ENCODE data around the gene BRD3OS.

The BRD3OS gene

GRCh38 chr9:134007150-134007549 lies 18.1 kb upstream of the BRD3OS start:
- DNase-seq, result no peak

GRCh38 chr9:134007571-134007970 lies 17.7 kb upstream of the BRD3OS start:
- DNase-seq, result no peak

DNA sequence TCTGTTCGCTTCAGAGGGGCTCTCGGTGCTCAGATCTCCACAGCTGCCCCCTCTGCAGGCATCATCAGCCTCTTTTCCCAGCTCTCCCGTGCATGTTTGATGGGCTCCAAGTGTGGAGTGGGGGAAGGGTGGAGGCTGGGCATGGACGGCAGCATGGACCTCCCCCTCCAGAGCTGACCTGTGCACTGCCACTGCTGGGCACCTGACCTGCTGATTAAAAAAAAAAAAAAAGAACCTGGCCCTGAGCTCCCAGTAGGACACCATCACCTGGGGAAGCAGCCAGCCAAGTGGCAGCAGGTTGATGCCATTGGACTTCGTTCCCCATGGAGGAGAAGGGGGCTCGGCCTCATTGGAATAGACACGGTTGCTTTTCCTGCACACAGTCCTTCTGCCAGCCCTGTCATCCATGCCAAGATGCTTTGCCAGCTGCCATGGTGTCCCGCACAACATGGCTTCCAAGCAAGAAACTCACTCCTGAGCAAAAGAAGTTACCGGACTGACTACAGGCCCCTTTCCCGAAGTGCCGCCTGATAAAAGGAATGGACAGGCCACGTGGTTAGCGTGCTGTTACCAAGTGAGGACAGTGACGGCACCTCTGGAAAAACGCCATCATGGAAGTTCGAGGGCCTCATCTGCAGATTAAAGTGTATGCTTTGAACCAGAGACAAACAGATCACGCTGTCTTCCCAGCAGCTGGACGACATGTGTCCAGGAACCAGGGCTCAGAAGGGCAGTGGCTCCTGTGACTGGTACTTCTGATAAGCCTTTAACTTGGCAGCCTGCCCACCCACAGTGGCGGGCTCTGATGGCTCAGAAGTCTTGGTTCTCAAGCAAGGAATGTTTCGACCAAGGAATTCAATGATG lies 14.7 kb upstream of the BRD3OS start:
- DNase-seq, result no peak

DNA sequence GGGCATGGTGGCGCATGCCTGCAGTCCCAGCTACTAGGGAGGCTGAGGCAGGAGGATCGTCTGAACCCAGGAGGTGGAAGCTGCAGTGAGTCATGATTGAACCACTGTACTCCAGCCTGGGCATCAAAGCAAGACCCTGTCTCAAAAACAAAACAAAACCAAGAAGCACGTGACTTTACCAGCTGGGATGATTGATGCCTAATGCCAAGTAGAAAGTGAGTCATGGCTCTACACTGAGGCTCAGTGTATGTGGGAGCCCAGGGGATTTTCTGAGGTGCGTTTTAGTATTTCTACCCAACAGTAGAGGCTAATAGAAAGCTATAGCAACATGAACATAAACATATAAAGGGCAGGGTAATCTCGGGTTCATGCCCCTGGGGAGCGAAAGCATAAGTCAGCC lies 13.9 kb upstream of the BRD3OS start:
- DNase-seq, result no peak

- no peak for DNase-seq
These were observed 10.3 kb upstream of the BRD3OS start for GRCh38 chr9:134014946-134015345.

GRCh38 chr9:134024214-134024792 lies 978 bp upstream of the BRD3OS start:
- no peak for DNase-seq

GRCh38 chr9:134025606-134026541 lies 593 bp downstream of the BRD3OS start:
- DNase-seq, result peak; percentile 70 to 73

DNA sequence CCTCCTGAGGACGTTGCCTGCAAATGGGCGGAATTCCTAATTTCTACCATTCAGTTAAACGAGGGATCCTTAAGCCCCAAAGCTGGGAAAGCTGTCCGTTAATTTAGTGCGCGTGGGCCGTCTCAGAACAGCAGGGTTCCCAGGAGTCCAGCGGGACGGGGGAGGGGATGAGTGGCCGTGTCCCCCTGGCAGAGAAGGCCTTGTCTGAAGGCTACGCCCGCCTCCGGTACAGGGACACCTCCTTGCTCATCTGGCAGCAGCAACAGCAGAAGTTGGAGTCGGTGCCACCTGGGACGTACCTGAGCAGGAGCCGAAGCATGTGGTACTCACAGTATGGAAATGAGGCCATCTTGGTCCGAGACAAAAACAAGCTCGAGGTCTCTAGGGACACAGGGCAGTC lies 1.3 kb downstream of the BRD3OS start:
- DNase-seq, result no peak

DNA sequence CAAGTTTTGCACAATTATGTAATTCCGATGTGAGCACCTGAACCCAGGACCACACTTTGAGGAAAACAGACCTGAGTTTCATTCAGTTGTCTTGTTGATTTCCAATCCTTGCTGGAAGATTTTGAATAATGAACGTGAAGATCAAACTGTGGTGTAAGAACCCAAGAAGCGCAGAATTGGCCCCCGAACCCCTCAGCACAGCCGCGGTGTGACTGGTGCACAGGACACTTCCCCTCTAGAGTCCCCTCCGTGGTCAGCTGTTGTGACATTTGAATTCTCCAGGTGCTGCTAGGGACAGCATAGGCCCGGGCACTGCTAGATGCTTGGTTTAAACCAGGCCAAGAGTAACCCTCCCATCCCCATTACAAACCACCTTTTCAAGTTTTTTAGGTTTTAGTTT lies 1.7 kb downstream of the BRD3OS start:
- DNase-seq, result no peak

- DNase-seq, result no peak
These were observed 2.3 kb downstream of the BRD3OS start for GRCh38 chr9:134027561-134027960.

GRCh38 chr9:134028076-134028475 lies 2.8 kb downstream of the BRD3OS start:
- DNase-seq, result no peak

DNA sequence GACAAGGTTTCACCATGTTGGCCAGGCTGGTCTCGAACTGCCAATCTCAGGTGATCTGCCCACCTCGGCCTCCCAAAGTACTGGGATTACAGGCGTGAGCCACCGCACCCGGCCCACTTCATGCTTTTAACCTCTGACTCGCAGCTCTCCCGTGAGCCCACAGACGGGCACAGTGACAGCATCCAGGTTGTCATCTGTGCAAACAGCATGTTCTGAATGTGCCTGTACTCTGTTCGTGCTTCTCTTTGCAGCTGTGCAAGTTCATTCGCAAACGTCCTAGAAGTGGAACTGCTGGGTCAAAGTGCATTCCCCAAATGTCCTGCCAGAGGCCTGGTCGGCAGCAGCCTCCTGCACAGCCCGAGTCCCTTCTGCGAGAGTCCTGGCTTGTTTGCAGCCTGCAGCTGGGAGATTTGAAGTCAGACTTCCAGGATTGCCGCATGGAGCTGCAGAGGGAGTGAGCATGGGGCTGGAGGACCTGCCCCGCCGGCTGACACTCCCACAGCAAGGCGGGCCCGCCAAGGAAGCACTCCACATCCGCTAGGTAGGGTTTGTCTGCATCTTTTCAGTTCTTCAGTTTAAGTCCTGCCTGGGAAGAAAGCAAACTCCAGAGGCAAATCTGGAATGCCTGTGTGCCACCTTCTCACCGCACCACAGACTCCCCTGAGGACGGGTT lies 3.4 kb downstream of the BRD3OS start:
- DNase-seq, result no peak

- DNase-seq, result no peak
These were observed 4.3 kb downstream of the BRD3OS start for GRCh38 chr9:134029248-134030226.

- DNase-seq, result no peak
These were observed 5.7 kb downstream of the BRD3OS start for GRCh38 chr9:134030821-134031470.

DNA sequence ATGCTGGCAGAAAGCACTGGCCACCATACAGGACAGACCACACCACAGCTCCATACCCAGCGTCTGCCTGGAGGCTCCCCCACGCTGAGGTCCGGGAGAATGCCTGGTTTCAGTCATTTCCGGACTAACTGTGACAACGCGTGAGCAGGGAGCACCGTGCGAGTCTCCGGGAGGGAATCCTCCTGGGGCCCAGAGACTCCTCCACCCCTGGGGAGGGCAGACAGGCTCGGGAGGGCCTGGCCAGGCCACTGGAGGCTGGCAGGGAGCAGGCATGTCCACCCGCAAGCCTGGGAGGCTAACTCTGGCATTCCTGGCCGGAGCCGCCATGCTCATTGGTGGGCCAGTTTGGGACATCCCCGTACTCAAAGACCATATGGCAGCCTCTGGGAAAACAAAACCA lies 6.5 kb downstream of the BRD3OS start:
- DNase-seq, result no peak

DNA sequence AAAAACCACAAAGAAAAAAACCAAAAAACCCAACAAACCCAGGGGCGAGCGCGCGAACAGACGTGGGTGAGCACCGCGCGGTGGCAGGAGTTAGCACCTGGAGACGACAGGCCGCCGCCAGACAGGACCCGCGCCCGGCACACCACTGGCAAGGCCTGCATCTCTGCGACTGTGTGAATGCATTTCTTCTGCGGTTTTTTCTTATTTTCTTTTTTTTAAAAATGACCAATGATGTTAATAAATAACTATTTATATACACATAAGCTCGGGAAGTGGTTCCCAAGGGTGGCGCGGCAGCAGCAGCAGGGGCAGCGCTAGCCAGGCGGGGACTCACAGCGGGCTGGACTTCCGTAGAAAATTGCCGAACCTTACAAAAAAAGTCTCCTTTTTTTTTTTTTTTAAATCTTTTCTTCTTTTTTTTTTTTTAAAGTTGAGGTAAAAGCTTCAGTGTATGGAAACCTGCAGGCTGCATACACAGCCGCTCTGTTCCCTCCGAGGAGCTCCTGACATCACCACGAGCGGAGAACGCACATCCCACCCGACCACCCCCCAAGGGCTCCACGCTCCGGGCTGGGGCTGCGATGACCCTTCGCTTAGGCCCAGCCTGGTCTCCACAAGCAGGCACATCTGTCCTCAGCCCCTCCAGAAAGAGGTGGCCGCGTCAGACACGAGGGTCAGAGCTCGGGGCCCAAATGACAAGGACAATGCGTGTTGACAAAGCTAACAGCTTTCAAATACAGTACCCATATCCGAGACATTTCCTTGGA lies 7.4 kb downstream of the BRD3OS start:
- DNase-seq, result no peak

GRCh38 chr9:134033516-134034214 lies 8.4 kb downstream of the BRD3OS start:
- DNase-seq, result no peak

DNA sequence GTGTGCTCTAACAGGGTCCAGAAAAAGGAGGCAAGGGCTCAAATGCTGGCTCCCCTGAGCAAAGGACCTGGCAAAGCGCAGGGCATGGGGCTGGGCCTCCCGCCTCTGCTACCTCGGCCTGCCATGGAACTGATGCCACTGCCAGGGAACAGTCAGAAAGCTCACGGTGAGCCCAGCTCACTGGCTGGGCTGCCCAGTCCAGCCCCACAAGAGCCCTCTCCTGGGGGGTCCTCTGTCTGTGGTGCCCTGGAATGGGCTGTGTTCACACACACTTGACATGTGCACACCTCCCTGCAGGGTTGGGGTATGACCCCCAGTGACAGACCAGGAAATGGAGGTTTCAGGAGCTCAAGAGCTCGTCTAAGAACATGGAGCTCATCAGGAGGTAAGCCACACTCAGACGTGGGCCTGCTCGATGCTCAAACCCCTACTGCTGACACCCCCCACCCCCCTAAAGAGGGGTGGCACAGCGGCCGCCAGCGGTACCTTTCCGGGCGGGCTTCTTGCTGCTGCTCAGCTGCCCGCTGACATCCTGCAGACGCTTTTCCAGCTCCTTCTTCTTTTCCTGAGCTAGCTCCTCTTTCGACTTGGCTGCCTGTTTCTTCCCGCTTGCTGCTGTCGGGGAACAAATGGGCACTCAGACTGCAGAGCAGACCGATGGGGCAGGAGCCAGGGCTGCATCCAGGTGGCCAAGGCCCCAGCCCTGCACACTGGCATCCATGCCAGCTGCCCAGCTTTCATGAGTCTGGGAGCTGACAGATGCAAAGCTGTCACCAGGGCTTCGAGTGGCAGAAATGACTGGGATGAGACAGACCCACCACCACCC lies 9.1 kb downstream of the BRD3OS start:
- no peak for DNase-seq
